ENCODE measurements around the gene CLDN22. TPM values are rescaled to one million over a fixed set of nuclear protein-coding genes. Genes with fewer than 3 reads are reported as not detected.

The CLDN22 gene
- total and polyA plus RNA-seq, 2 of the 8 experiments (the other 6 are each of a cell fraction or from before 2014, with no cell fraction given), result not detected

DNA sequence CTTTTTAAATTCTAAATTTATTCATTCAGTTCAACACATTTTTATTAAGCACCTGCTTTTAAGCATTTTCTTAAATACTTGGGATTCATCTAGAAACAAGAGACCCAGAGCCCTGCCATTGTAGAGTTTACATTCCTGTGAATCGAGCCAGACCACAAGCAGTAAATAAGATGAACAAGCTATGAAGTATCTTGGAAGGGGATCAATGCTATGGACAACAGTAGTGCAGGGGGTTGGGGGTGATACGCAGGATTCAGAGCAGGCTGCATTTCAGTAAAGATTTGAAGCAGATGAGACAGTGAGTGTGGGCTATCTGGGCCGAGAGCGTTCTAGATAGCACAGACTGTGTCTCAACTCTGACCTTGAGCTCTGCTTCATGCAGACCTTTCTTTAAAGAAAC is 35.1 kb downstream of the CLDN22 start (continued):
- TF ChIP-seq, protein P1, sequence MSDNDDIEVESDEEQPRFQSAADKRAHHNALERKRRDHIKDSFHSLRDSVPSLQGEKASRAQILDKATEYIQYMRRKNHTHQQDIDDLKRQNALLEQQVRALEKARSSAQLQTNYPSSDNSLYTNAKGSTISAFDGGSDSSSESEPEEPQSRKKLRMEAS (IDR thresholded peaks at IDR 0.05), result no peak
- TF ChIP-seq CHD1 (IDR thresholded peaks at IDR 0.05; ENCODE audit: low read depth, low read length) (no peak), ZNF274 (IDR thresholded peaks at IDR 0.05; ENCODE audit: borderline replicate concordance, extremely low read depth, low read length) (no peak), RFX5 (IDR thresholded peaks at IDR 0.05; ENCODE audit: borderline replicate concordance, low read depth, low read length) (no peak), CBX8 (IDR thresholded peaks at IDR 0.05; ENCODE audit: borderline replicate concordance, low read depth, low read length) (no peak), TBP (IDR thresholded peaks at IDR 0.05; ENCODE audit: low read depth, low read length) (no peak), POLR2A (IDR thresholded peaks at IDR 0.05; ENCODE audit: control extremely low read depth in 1 of 2, low read depth in 2 of 2, low read length in 2 of 2) (no peak), RXRA (IDR thresholded peaks at IDR 0.05; ENCODE audit: insufficient read depth, low read depth, low read length) (no peak), MAFK (IDR thresholded peaks at IDR 0.05; ENCODE audit: low read depth, low read length) (no peak)

Measured in H1 (cell line).